ENCODE data around the gene PGGHG. TPM values are rescaled to one million over a fixed set of nuclear protein-coding genes. Genes with fewer than 3 reads are reported as not detected.
A peak's percentile ranks its signal among the peaks of the same experiment; 100 is the strongest.

The PGGHG gene
- total RNA-seq, 1 experiment from 2014 or later = 12.4 TPM

- BruUV-seq (replicated peaks) = no TSS peak
- no peak for ATAC-seq
Measured at GRCh38 chr11:289398-289711, 429 bp downstream of the PGGHG start.

GRCh38 chr11:289712-290620 lies 1.0 kb downstream of the PGGHG start:
- Histone ChIP-seq H3K9ac (ENCODE audit: low read length) (no peak overlapping the region), H3K27me3 (ENCODE audit: low read length) (no peaks in the 10 kb centered on the region), H3K4me1 (ENCODE audit: insufficient read depth, low read length) (no peaks in the 10 kb centered on the region), H3F3A (ENCODE audit: low read length, unreplicated experiment) (no peaks in the 10 kb centered on the region), H4K20me1 (ENCODE audit: low read length) (no peaks in the 10 kb centered on the region), H3K9me3 (ENCODE audit: low read length) (no peaks in the 10 kb centered on the region), H3K4me2 (ENCODE audit: low read length) (peak overlapping the region; percentile 56), H3K4me3 (ENCODE audit: low read length) (no peak overlapping the region), H3K9me2 (replicated peaks; ENCODE audit: low read length) (no peaks in the 10 kb centered on the region), H3K27ac (ENCODE audit: low read length) (no peak overlapping the region), H3K36me3 (ENCODE audit: low read depth, low read length) (no peaks in the 10 kb centered on the region), H3K79me2 (ENCODE audit: low read length) (no peaks in the 10 kb centered on the region), H2AFZ (ENCODE audit: low read length) (no peak overlapping the region)
- BruUV-seq (replicated peaks) = TSS peak; percentile 61
- ChIA-PET POLR2A (ENCODE audit: unreplicated experiment) (no interaction called here), CTCF (no interaction called here)
- intact Hi-C loops (cut with micrococcal nuclease) = no loop called here
- no peak for DNase-seq
- no peak for ATAC-seq
- TF ChIP-seq EZH2 (IDR thresholded peaks at IDR 0.05; ENCODE audit: low read length, unreplicated experiment) = no peak
- TF ChIP-seq CTCF (conservative IDR thresholded peaks at IDR 0.05; ENCODE audit: low read depth, low read length) = no peak
- TF ChIP-seq EZH2phosphoT487 (IDR thresholded peaks at IDR 0.05; ENCODE audit: borderline replicate concordance, low read length) = no peak

More at GRCh38 chr11:289398-289711, 429 bp downstream of the PGGHG start:
- Histone ChIP-seq H2AFZ (ENCODE audit: low read length) (no peak overlapping the region), H3K9ac (ENCODE audit: low read length) (no peak overlapping the region), H3K9me2 (replicated peaks; ENCODE audit: low read length) (no peaks in the 10 kb centered on the region), H3K79me2 (ENCODE audit: low read length) (no peaks in the 10 kb centered on the region), H3K4me3 (ENCODE audit: low read length) (no peak overlapping the region), H3K36me3 (ENCODE audit: low read depth, low read length) (no peaks in the 10 kb centered on the region), H4K20me1 (ENCODE audit: low read length) (no peaks in the 10 kb centered on the region), H3K4me2 (ENCODE audit: low read length) (peak overlapping the region; percentile 56), H3K27me3 (ENCODE audit: low read length) (no peaks in the 10 kb centered on the region), H3K27ac (ENCODE audit: low read length) (no peak overlapping the region), H3F3A (ENCODE audit: low read length, unreplicated experiment) (no peaks in the 10 kb centered on the region), H3K9me3 (ENCODE audit: low read length) (no peaks in the 10 kb centered on the region), H3K4me1 (ENCODE audit: insufficient read depth, low read length) (no peaks in the 10 kb centered on the region)
- TF ChIP-seq CTCF (conservative IDR thresholded peaks at IDR 0.05; ENCODE audit: low read depth, low read length) (no peak), EZH2phosphoT487 (IDR thresholded peaks at IDR 0.05; ENCODE audit: borderline replicate concordance, low read length) (no peak), EZH2 (IDR thresholded peaks at IDR 0.05; ENCODE audit: low read length, unreplicated experiment) (no peak)
- intact Hi-C loops (cut with micrococcal nuclease) = no loop called here
- ChIA-PET CTCF (no interaction called here), POLR2A (ENCODE audit: unreplicated experiment) (no interaction called here)
- no peak for DNase-seq

- H3K4me1 ChIP-seq (ENCODE audit: insufficient read depth, low read length) = no peaks in the 10 kb centered on the region
- H3K27ac ChIP-seq (ENCODE audit: low read length) = no peak overlapping the region
- POLR2A ChIA-PET (ENCODE audit: unreplicated experiment) = no interaction called here
- H3K9me3 ChIP-seq (ENCODE audit: low read length) = no peaks in the 10 kb centered on the region
- no peak for TF ChIP-seq EZH2 (IDR thresholded peaks at IDR 0.05; ENCODE audit: low read length, unreplicated experiment)
- no peak for TF ChIP-seq EZH2phosphoT487 (IDR thresholded peaks at IDR 0.05; ENCODE audit: borderline replicate concordance, low read length)
- no peak for TF ChIP-seq CTCF (conservative IDR thresholded peaks at IDR 0.05; ENCODE audit: low read depth, low read length)
- no peaks in the 10 kb centered on the region for H3K79me2 ChIP-seq (ENCODE audit: low read length)
- no peaks in the 10 kb centered on the region for H4K20me1 ChIP-seq (ENCODE audit: low read length)
- H3K4me2 ChIP-seq (ENCODE audit: low read length) = no peak overlapping the region
- CTCF ChIA-PET = no interaction called here
- no peaks in the 10 kb centered on the region for H3K36me3 ChIP-seq (ENCODE audit: low read depth, low read length)
- no peaks in the 10 kb centered on the region for H3F3A ChIP-seq (ENCODE audit: low read length, unreplicated experiment)
- no peak overlapping the region for H2AFZ ChIP-seq (ENCODE audit: low read length)
- no peak overlapping the region for H3K4me3 ChIP-seq (ENCODE audit: low read length)
- no peak overlapping the region for H3K9ac ChIP-seq (ENCODE audit: low read length)
- ATAC-seq (no peak), DNase-seq (no peak)
- no peaks in the 10 kb centered on the region for H3K9me2 ChIP-seq (replicated peaks; ENCODE audit: low read length)
- intact Hi-C loops (cut with micrococcal nuclease) = no loop called here
- BruUV-seq (replicated peaks) = no TSS peak
- no peaks in the 10 kb centered on the region for H3K27me3 ChIP-seq (ENCODE audit: low read length)
Measured at GRCh38 chr11:290621-291231, 1.8 kb downstream of the PGGHG start.

Data from PC-3 (cell line).